ENCODE results near the gene DLG1.

Gene DLG1

DNA sequence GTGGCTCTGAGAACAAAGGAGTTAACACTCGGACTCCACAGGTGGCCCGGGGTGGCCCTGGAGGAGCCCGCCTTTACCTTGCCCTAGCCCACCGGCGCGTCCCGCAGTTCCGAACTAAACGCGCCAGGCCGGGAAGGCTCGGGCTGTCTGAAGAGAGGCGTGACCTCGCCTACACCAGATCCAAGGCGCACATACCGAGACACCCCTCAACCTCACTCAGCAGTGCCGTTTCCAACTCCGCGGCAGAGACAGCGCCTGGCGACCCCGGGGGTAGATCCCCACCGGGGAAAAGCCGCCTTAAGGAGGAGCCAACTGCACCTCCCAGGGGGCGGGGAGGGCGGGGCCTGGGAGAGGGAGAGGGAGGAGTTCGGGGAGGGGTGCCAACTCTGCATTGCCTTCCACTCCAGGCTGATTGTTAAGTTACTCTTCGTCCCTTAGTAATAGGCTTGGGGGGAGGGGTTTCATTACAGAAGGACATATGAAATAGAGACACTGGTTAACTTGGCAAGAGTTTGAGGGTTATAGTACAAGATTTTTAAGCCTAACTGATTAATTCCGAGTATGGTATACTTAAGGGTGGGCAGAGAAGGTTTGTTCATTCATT is at the start of gene DLG1:
Gene DLG1 (minus strand): TSS at position 272 of the 604 bp plus-strand sequence. CDS start 1,408 bp downstream, outside the sequence.
- peak within 1 kb of the TSS; percentile 86 for H3K4me3 ChIP-seq (ENCODE audit: low read depth, low read length)
- DNase-seq (ENCODE audit: low read depth) = peak; percentile 95
- in situ Hi-C loops (cut with HindIII; ENCODE audit: low sequenced_read_pairs) = no loop called here
- TF ChIP-seq, protein P1, sequence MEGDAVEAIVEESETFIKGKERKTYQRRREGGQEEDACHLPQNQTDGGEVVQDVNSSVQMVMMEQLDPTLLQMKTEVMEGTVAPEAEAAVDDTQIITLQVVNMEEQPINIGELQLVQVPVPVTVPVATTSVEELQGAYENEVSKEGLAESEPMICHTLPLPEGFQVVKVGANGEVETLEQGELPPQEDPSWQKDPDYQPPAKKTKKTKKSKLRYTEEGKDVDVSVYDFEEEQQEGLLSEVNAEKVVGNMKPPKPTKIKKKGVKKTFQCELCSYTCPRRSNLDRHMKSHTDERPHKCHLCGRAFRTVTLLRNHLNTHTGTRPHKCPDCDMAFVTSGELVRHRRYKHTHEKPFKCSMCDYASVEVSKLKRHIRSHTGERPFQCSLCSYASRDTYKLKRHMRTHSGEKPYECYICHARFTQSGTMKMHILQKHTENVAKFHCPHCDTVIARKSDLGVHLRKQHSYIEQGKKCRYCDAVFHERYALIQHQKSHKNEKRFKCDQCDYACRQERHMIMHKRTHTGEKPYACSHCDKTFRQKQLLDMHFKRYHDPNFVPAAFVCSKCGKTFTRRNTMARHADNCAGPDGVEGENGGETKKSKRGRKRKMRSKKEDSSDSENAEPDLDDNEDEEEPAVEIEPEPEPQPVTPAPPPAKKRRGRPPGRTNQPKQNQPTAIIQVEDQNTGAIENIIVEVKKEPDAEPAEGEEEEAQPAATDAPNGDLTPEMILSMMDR (IDR thresholded peaks at IDR 0.05; ENCODE audit: low read depth, low read length, missing control alignments) = no peak

- no peak overlapping the region for H3K4me3 ChIP-seq (ENCODE audit: low read depth, low read length)
- TF ChIP-seq, protein P1 (IDR thresholded peaks at IDR 0.05; ENCODE audit: low read depth, low read length, missing control alignments) = no peak
- no peak for DNase-seq (ENCODE audit: low read depth)
- in situ Hi-C loops (cut with HindIII; ENCODE audit: low sequenced_read_pairs) = no loop called here
Observed at GRCh38 chr3:197348014-197348413, 49.6 kb upstream of the DLG1 start.

- no peak for DNase-seq (ENCODE audit: low read depth)
- in situ Hi-C loops (cut with HindIII; ENCODE audit: low sequenced_read_pairs) = no loop called here
- H3K4me3 ChIP-seq (ENCODE audit: low read depth, low read length) = no peak overlapping the region
- TF ChIP-seq, protein P1 (IDR thresholded peaks at IDR 0.05; ENCODE audit: low read depth, low read length, missing control alignments) = no peak
Observed at GRCh38 chr3:197345390-197345789, 47.0 kb upstream of the DLG1 start.

DNA sequence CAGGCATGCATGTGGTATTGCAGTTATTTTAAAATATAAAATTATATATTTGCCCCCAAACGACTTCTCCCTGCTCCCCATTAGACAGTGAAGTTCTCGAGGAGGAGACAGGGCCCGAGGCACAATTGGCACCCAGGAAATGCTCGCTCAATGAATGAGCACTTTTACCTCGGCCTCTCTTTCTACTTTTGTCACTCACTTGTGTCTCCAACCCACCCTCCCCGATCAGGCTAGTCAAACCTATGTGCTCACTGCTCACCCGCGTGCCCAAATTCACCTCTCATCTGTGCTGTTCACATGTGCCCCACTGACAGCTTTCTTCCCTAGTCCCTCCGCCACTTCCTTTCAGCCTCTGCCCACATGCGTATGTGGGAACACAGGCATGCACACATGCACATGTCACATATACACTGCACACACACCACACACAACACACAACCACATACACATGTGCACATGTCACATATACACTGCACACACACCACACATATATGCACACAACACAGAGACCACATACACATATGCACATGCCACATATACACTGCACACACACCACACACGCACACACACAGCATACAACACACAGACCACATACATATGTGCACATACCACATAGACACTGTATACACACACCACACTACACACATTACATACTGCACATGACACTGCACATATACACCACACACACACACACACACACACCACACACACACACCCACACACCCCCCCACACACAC is 46.3 kb upstream of the DLG1 start:
- no peak overlapping the region for H3K4me3 ChIP-seq (ENCODE audit: low read depth, low read length)
- no peak for DNase-seq (ENCODE audit: low read depth)
- in situ Hi-C loops (cut with HindIII; ENCODE audit: low sequenced_read_pairs) = loop anchor here (5.0 kb wide), 1 partner anchor 33 kb away; no protein-coding TSS in a partner anchor
- TF ChIP-seq, protein P1 (IDR thresholded peaks at IDR 0.05; ENCODE audit: low read depth, low read length, missing control alignments) = no peak

DNA sequence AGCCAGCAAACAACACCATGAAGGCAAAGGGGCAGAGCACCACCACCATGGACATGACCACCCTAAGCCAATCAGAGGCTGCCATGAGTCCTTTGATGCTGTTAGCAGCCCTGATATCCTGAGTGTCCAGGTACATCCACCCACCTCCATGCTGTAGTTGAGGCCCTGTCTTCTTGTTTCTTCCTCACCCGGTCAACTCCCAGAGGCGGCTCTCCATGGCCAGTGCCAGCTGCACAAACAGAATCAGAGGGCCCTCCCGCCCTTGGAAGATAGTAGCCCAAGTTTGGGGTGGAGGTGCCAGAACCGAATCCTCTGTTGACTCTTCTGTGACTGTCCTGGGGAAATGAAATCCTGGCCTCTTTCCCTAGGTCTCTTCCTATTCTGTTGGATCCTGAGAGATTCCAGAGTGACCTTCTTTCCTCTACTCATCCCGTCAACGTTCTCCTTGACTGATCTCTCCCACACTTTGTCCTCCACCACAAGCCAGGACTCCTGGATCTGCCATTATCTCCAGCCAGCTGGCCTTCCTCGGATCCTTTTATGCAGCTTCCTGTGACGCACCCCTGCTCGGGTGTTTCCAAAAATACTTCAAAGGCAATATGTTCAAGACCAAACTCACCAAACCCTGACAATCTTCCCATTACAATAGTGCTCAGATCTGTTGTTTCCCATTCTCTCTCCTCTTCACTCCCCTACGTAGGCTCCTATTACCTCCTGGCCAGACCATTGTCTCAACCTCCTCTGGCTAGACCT is 45.4 kb upstream of the DLG1 start:
- H3K4me3 ChIP-seq (ENCODE audit: low read depth, low read length) = no peak overlapping the region
- in situ Hi-C loops (cut with HindIII; ENCODE audit: low sequenced_read_pairs) = loop anchor here (5.0 kb wide), 1 partner anchor 33 kb away; no protein-coding TSS in a partner anchor
- TF ChIP-seq, protein P1 (IDR thresholded peaks at IDR 0.05; ENCODE audit: low read depth, low read length, missing control alignments) = no peak
- DNase-seq (ENCODE audit: low read depth) = no peak

DNA sequence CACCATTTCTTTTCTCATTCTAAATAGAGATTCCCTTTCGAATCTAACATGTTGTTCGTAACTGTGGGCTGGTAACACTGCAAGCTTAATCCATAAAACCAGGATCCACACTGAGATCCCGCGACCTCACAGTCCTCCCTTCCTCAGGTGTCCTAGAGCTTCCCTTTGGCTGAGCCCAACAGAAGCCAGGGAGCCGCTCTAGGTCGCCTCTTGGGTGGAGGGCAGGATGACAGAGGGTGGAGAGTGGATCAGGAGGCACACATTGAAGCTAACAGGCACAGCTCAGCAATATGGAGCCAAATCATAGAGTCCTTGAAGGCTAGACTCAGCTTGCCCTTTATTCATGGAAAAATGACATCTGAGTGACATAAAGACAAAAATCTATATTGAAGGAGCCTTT is 44.7 kb upstream of the DLG1 start:
- H3K4me3 ChIP-seq (ENCODE audit: low read depth, low read length) = no peak overlapping the region
- no peak for DNase-seq (ENCODE audit: low read depth)
- in situ Hi-C loops (cut with HindIII; ENCODE audit: low sequenced_read_pairs) = loop anchor here (5.0 kb wide), 1 partner anchor 34 kb away; no protein-coding TSS in a partner anchor
- TF ChIP-seq, protein P1 (IDR thresholded peaks at IDR 0.05; ENCODE audit: low read depth, low read length, missing control alignments) = no peak
